CD4-positive, alpha-beta T cell treated with Interleukin-4 for 1 hour (primary cell): ENCODE results near the gene MED29.
"Not testable (repeated sequence)": the region's sequence is repeated elsewhere in the genome, so short reads cannot be mapped to it uniquely, and the experiment has no call there.

Experiments used
- DNase-seq, 2 donors: peaks; one replicate each; pipeline ENCODE4 v3.0.0-alpha.2; 2020 to 2022

MED29 gene

GRCh38 chr19:39372047-39372802, 19.0 kb upstream of the MED29 start:
- DNase-seq, result no peak

- DNase-seq, result no peak
These were observed 18.2 kb upstream of the MED29 start for GRCh38 chr19:39372941-39373340.

DNA sequence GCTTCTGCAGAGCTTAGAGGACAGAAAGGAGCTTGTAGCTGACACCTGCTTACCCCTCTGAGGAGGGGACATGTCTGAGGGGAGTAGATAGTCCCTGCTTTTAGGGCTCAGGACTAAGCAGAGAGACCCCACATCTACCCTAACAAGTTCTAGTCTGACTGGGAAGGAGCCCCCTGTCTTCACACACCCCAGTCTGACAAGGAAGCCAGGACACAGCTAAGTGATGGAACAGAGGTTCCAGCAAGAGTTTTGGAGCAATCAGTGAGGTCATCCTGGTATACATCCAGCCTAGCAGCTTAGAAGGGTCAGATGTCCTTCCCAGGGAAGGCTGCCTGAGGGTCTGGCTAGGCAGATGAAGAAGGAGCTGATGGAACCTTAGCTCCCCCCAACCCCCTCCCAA, 15.2 kb upstream of the MED29 start:
- DNase-seq, result no peak

- no peak for DNase-seq
These were observed 13.5 kb upstream of the MED29 start for GRCh38 chr19:39377373-39378362.

GRCh38 chr19:39379366-39379765, 11.8 kb upstream of the MED29 start:
- not testable (repeated sequence) for DNase-seq

GRCh38 chr19:39379865-39380396, 11.2 kb upstream of the MED29 start:
- no peak for DNase-seq

GRCh38 chr19:39380521-39381502, 10.4 kb upstream of the MED29 start:
- no peak for DNase-seq

DNA sequence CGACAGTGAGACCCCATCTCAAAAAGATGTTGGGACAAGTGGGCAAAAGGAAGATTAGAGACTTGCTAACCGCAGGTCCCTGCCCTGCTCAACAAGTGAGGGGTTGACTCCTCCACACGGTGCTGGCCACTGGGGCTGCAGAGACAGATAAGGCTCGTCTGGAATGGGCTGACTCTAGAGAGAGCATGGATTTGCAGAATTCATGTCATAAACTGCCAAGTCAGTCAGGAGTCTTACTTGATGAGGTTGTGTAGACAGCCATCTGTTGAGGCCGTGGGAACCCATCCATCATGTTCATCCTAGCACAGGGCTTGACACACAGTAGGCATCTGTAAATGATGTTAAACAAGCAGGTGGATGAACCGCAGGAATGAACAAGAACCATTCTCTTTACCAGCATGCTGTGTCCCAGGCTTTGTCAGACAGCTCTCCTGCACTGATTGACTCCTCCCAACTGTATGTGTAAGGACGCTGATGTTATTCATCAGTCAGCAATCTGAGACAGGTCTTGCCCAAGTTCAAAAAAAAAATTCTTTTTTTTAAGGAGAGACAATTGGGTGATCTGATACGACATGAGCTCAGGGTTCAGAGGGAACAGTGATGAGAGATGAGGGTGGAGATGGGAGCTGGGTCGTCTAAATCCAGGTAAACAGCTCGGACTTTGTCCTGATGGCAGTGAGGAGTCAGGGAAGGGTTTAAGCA, 9.1 kb upstream of the MED29 start:
- no peak for DNase-seq

DNA sequence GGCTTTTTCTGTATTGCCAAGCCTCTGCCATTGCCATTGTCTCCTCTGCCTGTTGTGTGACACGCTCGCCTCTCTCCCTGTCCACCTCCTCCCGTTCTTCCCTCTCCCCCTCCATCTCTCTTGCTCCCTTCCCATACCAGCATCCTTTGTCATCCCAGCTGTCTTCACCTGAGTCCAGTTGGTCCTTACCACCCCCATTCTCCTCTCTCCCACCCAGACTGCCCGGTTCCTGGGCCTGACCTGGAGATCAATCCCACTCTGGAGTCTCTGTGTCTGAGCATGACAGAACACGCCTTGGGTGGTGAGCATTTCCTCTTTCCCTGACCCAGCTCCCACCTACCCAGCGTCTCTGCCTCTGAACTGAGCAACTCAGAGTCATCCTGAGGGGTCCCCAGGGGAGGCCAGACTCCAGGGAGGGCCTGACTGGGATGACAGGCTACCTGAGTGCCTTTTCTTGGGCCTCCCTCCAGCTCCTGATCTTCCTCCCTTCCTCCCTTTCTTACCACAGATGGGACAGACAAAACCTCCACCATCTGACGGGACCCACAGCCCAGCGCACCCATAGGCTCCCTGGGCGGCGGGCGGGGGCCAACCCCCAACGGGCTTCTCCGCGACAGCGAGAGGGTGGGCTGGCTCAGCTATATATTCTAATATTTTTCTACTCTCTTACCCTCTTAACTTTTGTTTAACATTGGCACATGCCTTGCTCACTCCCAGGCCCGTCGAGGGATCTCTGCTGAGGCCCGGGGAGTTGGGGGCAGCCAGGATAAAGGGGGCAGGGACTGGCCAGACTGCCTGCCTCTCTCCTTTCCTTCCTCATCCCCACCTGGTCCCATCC, 8.0 kb upstream of the MED29 start:
- DNase-seq, result no peak

DNA sequence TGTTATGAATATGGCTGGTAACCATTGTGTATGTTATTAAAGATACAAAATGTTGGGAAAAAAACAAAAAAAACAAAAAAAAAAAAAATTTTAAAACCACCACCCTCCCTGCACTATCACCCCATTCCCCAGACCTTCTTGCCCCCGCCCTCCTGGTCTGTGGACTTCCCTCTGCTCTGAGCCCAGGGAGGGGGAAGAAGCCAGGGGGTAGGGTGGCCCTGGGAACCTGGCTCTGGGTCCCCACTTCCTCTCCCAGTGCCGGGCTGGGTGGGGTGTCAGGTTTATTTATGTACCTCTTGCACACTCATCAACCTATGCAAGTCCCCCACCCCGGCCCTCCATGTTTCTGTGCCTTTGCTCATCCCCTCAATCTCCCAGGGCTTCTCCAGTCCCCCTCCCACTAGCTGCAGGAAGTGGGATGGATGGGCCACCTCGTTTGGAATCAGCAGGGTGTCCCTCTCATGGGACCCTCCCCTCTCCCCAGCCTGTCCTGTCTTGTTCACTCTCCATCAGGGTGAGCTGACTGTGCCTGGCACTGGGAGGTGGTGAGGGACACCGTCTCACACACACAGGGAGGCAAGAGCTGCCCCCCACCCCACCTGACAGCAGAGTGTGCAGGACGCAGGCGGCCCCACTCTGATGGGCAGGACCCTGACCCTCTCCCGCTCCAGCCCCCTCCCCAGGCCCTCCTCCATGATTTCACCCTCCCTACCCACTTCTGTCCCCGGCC, 6.2 kb upstream of the MED29 start:
- DNase-seq, result no peak

- DNase-seq, result no peak
These were observed 5.4 kb upstream of the MED29 start for GRCh38 chr19:39385629-39386411.

GRCh38 chr19:39386557-39386956, 4.6 kb upstream of the MED29 start:
- DNase-seq, result no peak

DNA sequence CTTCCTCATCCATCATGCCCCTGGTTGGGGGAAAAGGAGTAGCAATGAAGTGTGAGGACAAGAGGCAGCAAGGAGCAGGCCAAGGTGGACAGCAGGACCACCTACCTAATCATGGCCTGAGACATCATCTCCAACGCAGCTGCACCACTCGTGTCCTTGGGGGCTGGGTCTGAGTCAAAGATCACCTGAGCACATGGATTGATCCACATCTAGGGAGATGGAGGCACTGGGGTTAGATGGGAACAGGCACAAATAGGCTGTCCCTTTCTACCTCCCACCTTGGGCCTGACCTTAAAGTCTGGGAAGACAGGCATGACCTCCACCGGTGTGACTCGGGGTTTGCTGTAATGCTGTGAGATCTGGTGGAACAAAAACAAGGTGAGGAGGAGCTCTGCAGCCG, 2.5 kb upstream of the MED29 start:
- DNase-seq, result no peak

DNA sequence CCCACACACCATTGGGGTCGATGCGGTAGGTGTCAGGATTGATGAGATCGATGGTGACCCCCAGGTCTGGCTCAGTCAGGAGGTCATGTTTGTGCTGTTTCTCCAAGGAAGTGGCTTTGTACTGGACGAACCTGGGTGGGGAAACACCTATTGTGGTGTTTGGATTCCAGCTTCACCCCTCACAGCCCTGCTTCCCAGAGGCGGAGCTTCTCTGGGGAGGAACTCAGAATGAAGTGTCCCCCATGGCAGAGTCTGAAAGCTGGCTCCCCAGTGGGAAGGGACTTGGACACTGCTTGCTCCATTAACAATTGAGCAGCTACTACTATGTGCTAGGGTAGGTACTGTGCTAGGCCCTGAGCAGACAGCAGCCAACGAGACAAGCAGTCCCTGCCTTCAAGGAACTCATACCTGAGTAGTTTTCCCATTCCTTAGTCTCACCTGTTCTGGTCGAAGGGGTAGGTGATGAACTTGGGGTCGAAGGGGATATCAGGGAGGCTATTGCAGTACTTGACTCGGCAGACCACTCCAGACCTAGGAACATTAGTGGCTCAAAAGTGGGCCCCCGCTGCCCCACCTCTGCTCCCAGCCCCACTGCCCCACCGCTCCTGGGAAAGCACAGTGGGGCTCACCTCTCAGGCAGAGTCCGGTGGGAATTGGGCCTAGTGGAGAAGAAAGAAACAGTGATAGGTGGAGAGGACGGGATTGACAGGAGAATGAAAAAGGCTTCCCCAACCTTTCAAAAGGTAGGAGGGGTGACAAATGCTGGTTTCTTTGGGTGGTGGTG, 1.4 kb upstream of the MED29 start:
- no peak for DNase-seq

GRCh38 chr19:39390451-39390750, 777 bp upstream of the MED29 start:
- peak; percentile 91 for DNase-seq

GRCh38 chr19:39397360-39398296, 6.5 kb downstream of the MED29 start:
- DNase-seq, result peak; percentile 94

DNA sequence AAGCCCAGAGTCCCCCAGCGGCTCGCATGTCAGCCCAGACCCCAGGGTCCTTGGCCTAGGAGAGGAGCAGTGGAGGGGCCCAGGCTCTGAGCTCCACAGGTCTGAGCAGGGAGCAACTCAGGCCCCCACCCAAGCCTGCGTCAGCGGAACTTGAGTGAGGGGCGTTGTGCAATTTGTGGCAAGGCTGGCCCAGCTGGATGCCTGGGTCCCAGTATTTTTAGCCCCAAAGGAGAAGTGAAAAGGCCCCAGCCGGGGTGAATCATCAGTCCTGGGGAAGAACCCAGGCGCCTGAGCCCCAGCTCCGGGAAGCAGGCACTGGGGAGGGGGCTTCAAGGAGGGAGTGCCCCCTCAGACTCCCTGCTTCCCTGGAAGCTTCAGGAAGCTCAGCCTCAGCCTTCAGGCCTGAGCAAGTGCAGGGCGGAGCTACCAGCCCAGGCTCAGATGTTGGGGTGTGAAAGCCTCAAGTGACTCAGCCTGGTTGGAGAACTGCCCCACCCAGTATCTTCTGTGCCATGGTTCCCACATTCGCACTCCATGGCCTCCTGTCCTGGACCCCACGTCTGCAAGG, 7.2 kb downstream of the MED29 start:
- peak; percentile 73 to 91 for DNase-seq
